HG03439 (cell line): ENCODE results near the gene PRR33.

Source experiments
- ATAC-seq: cut with Tn5 transposase; IDR thresholded peaks from one replicate; pipeline ENCODE4 v1.9.1; 2021; ENCODE audit warnings: mild to moderate bottlenecking, moderate library complexity; ENCODE audit not compliant: unreplicated experiment

PRR33 gene

GRCh38 chr11:1928470-1928890 lies 36.8 kb upstream of the PRR33 start:
- ATAC-seq: no peak

- no peak for ATAC-seq
Observed at GRCh38 chr11:1927848-1928469, 36.3 kb upstream of the PRR33 start.

GRCh38 chr11:1927026-1927847 lies 35.5 kb upstream of the PRR33 start:
- no peak for ATAC-seq

- no peak for ATAC-seq
Observed at GRCh38 chr11:1926156-1927025, 34.7 kb upstream of the PRR33 start.

- no peak for ATAC-seq
Observed at GRCh38 chr11:1925373-1926155, 33.9 kb upstream of the PRR33 start.

GRCh38 chr11:1924646-1925372 lies 33.1 kb upstream of the PRR33 start:
- ATAC-seq: no peak

GRCh38 chr11:1924181-1924580 lies 32.5 kb upstream of the PRR33 start:
- ATAC-seq: no peak

- ATAC-seq: no peak
Observed at GRCh38 chr11:1923201-1923956, 31.7 kb upstream of the PRR33 start.

- ATAC-seq: no peak
Observed at GRCh38 chr11:1922481-1923081, 30.9 kb upstream of the PRR33 start.

GRCh38 chr11:1921574-1922141 lies 30.0 kb upstream of the PRR33 start:
- ATAC-seq: no peak

- no peak for ATAC-seq
Observed at GRCh38 chr11:1920909-1921573, 29.3 kb upstream of the PRR33 start.

- ATAC-seq: no peak
Observed at GRCh38 chr11:1920128-1920908, 28.6 kb upstream of the PRR33 start.

GRCh38 chr11:1919391-1920127 lies 27.9 kb upstream of the PRR33 start, which contains the start of gene TNNT3:
Gene TNNT3, plus strand, starts transcription at chr11:1919703. Its CDS starts 3,172 bp downstream, at chr11:1922875.
- no peak for ATAC-seq

GRCh38 chr11:1918436-1919315 lies 27.0 kb upstream of the PRR33 start:
- no peak for ATAC-seq
